ENCODE data around the gene C2orf81.

C2orf81 gene

GRCh38 chr2:74375838-74376237, 45.6 kb downstream of the C2orf81 start:
- H3K4me3 ChIP-seq (ENCODE audit: low read depth, low read length): no peak overlapping the region
- peak; percentile 54 for DNase-seq (ENCODE audit: low read depth)
- TF ChIP-seq, protein P1, sequence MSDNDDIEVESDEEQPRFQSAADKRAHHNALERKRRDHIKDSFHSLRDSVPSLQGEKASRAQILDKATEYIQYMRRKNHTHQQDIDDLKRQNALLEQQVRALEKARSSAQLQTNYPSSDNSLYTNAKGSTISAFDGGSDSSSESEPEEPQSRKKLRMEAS (IDR thresholded peaks at IDR 0.05; ENCODE audit: low read depth, low read length): no peak
- no peak for TF ChIP-seq MYC (IDR thresholded peaks at IDR 0.05; ENCODE audit: low read depth, low read length)
- no peak for TF ChIP-seq CTCF (IDR thresholded peaks at IDR 0.05; ENCODE audit: low read depth, low read length)
- TF ChIP-seq POLR2A (IDR thresholded peaks at IDR 0.05; ENCODE audit: extremely low read depth, insufficient read length): no peak

GRCh38 chr2:74374509-74375205, 46.8 kb downstream of the C2orf81 start:
- no peak for DNase-seq (ENCODE audit: low read depth)
- TF ChIP-seq, protein P1 (IDR thresholded peaks at IDR 0.05; ENCODE audit: low read depth, low read length): no peak
- TF ChIP-seq MYC (IDR thresholded peaks at IDR 0.05; ENCODE audit: low read depth, low read length) (no peak), CTCF (IDR thresholded peaks at IDR 0.05; ENCODE audit: low read depth, low read length) (no peak), POLR2A (IDR thresholded peaks at IDR 0.05; ENCODE audit: extremely low read depth, insufficient read length) (no peak)
- no peak overlapping the region for H3K4me3 ChIP-seq (ENCODE audit: low read depth, low read length)

GRCh38 chr2:74373985-74374384, 47.4 kb downstream of the C2orf81 start:
- TF ChIP-seq, protein P1 (IDR thresholded peaks at IDR 0.05; ENCODE audit: low read depth, low read length): no peak
- TF ChIP-seq POLR2A (IDR thresholded peaks at IDR 0.05; ENCODE audit: extremely low read depth, insufficient read length) (no peak), CTCF (IDR thresholded peaks at IDR 0.05; ENCODE audit: low read depth, low read length) (no peak), MYC (IDR thresholded peaks at IDR 0.05; ENCODE audit: low read depth, low read length) (no peak)
- H3K4me3 ChIP-seq (ENCODE audit: low read depth, low read length): no peak overlapping the region
- no peak for DNase-seq (ENCODE audit: low read depth)

DNA sequence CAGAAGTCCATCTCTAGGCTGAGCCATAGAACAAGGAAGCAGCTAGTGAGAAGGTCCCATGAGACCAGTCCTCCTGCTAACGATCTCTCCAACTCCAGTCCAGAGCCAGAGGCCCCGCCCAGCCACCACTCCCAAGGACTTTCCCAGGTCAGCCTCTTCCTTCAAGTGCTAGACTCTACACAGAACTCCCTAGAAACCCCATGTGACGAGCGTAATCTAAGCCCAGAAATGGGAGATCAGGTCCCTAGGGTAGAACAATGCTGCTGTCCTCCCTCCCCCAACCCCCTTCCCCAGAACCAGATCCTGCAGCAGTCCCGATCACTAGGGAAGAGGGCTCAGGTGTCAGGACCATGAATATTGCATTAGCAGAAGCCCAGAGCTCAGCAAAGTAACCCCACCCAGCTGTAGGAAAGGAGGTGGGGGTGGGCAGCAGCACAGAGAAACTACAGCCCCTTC, 48.2 kb downstream of the C2orf81 start:
- TF ChIP-seq, protein P1 (IDR thresholded peaks at IDR 0.05; ENCODE audit: low read depth, low read length): no peak
- TF ChIP-seq MYC (IDR thresholded peaks at IDR 0.05; ENCODE audit: low read depth, low read length): no peak
- TF ChIP-seq CTCF (IDR thresholded peaks at IDR 0.05; ENCODE audit: low read depth, low read length): no peak
- no peak for TF ChIP-seq POLR2A (IDR thresholded peaks at IDR 0.05; ENCODE audit: extremely low read depth, insufficient read length)

DNA sequence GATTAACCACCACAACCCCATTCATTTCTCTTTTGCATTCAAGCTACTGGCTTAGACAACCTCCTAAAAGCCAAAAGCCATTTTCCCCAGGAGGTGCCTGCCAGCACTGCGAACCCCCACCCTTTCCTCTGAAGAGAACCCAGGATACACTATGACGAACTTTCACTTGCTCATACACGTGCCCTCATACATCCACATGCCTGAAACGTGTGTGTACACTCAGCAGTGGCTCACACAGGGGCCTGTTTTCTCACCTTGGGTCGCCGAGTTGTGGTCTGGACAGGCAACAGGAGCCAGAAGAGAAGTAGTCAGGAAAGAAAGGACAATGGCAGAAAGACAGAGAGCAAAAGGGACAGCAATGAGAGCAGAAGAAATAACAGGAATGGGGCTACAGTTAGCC, 48.7 kb downstream of the C2orf81 start:
- no peak for TF ChIP-seq POLR2A (IDR thresholded peaks at IDR 0.05; ENCODE audit: extremely low read depth, insufficient read length)
- TF ChIP-seq, protein P1 (IDR thresholded peaks at IDR 0.05; ENCODE audit: low read depth, low read length): no peak
- DNase-seq (ENCODE audit: low read depth): no peak
- no peak overlapping the region for H3K4me3 ChIP-seq (ENCODE audit: low read depth, low read length)

More for the DNA sequence above, 48.2 kb downstream of the C2orf81 start:
- H3K4me3 ChIP-seq (ENCODE audit: low read depth, low read length): no peak overlapping the region
- peak; percentile 42 for DNase-seq (ENCODE audit: low read depth)

GRCh38 chr2:74371421-74371820, 50.0 kb downstream of the C2orf81 start:
- no peak for TF ChIP-seq POLR2A (IDR thresholded peaks at IDR 0.05; ENCODE audit: extremely low read depth, insufficient read length)
- TF ChIP-seq, protein P1 (IDR thresholded peaks at IDR 0.05; ENCODE audit: low read depth, low read length): no peak
- no peak for TF ChIP-seq MYC (IDR thresholded peaks at IDR 0.05; ENCODE audit: low read depth, low read length)
- TF ChIP-seq CTCF (IDR thresholded peaks at IDR 0.05; ENCODE audit: low read depth, low read length): no peak
- H3K4me3 ChIP-seq (ENCODE audit: low read depth, low read length): no peak overlapping the region
- DNase-seq (ENCODE audit: low read depth): no peak

Measured in NB4 (cell line).